NCI-H187 treated with DMSO at 0.1 percent for 48 hours (cell line): ENCODE measurements around the gene USP48.
A peak's percentile ranks its signal among the peaks of the same experiment; 100 is the strongest.

Experiments used
- DNase-seq: peaks from one replicate; lab custom pipeline; 2025; lab: John Stamatoyannopoulos, UW

Gene USP48

GRCh38 chr1:21668232-21668950 lies 114.6 kb downstream of the USP48 start:
- no peak for DNase-seq

GRCh38 chr1:21667348-21668231 lies 115.4 kb downstream of the USP48 start:
- DNase-seq = no peak

- DNase-seq = no peak
Observed at GRCh38 chr1:21666576-21667320, 116.2 kb downstream of the USP48 start.

GRCh38 chr1:21665711-21666575 lies 117.0 kb downstream of the USP48 start:
- DNase-seq = no peak

GRCh38 chr1:21664806-21665588 lies 118.0 kb downstream of the USP48 start:
- no peak for DNase-seq

- no peak for DNase-seq
Observed at GRCh38 chr1:21663951-21664805, 118.8 kb downstream of the USP48 start.

- DNase-seq = no peak
Observed at GRCh38 chr1:21663248-21663950, 119.5 kb downstream of the USP48 start.

GRCh38 chr1:21662426-21663247 lies 120.3 kb downstream of the USP48 start:
- DNase-seq = no peak

GRCh38 chr1:21661886-21662285 lies 121.1 kb downstream of the USP48 start:
- DNase-seq = no peak

- no peak for DNase-seq
Observed at GRCh38 chr1:21659924-21660326, 123.0 kb downstream of the USP48 start.

- DNase-seq = peak; percentile 11
Observed at GRCh38 chr1:21659099-21659923, 123.6 kb downstream of the USP48 start.

- no peak for DNase-seq
Observed at GRCh38 chr1:21657456-21658190, 125.3 kb downstream of the USP48 start.

GRCh38 chr1:21655748-21656147 lies 127.2 kb downstream of the USP48 start:
- no peak for DNase-seq

GRCh38 chr1:21655259-21655658 lies 127.7 kb downstream of the USP48 start:
- no peak for DNase-seq

GRCh38 chr1:21654209-21654608 lies 128.7 kb downstream of the USP48 start:
- no peak for DNase-seq

- no peak for DNase-seq
Observed at GRCh38 chr1:21653744-21654100, 129.2 kb downstream of the USP48 start.
